Ovary (tissue), 9 donors: ENCODE results near the gene ENAH. TPM values are rescaled to one million over a fixed set of nuclear protein-coding genes. Genes with fewer than 3 reads are reported as not detected.

Experiments
- DNase-seq, 5 donors: peaks; one replicate each; pipeline ENCODE4 v3.0.0-alpha.2; 2019 to 2020
- H3K27ac ChIP-seq, 2 donors: fragments of 200-600 bp; one replicate each; pipeline versions ENCODE4 v1.5.1 to v1.8.0; 2019 to 2022
- H3K27me3 ChIP-seq: fragments of 200-600 bp; one replicate; pipeline ENCODE4 v1.8.0; 2022
- H3K36me3 ChIP-seq: fragments of 200-600 bp; sonication (generic); one replicate; pipeline ENCODE4 v1.5.1; 2019
- H3K4me1 ChIP-seq: one replicate; pipeline ENCODE4 v1.8.1; 2013; ENCODE audit warnings: mild to moderate bottlenecking, moderate library complexity; ENCODE audit not compliant: insufficient read depth
- H3K4me3 ChIP-seq: fragments of 200-600 bp; sonication (generic); one replicate; pipeline ENCODE4 v1.5.1; 2017
- H3K9me3 ChIP-seq, 2 donors: fragments of 200-600 bp in 1 of 2; sonication (generic) in 1 of 2; one replicate each; pipeline versions ENCODE4 v1.5.1 to v1.8.1; 2013 to 2019; ENCODE audit warnings: mild to moderate bottlenecking in 1 of 2, moderate library complexity in 1 of 2
- EP300 ChIP-seq: sonication (generic); formaldehyde crosslinking; IDR thresholded peaks from one replicate; pipeline ENCODE4 v1.6.1; 2017; ENCODE audit warnings: antibody characterized with exemption
- POLR2A ChIP-seq: fragments of 450-650 bp; IDR thresholded peaks from one replicate; pipeline ENCODE4 v1.6.1; 2017; ENCODE audit warnings: antibody characterized with exemption, mild to moderate bottlenecking, moderate library complexity
- WGBS, 3 donors: extraction: QIAGEN DNeasy Blood & Tissue Kit in 1 of 3; methylation state at CpG; one replicate each; pipeline versions ENCODE4 v1.1.5 to v1.1.7; 2013 to 2017; 5-methylcytosine and 5-hydroxymethylcytosine counted together
- intact Hi-C, 4 donors: fragments of 100-400 bp; cut with DNase I; formaldehyde crosslinking; loops; one replicate each; pipeline versions ENCODE4 v1.11.0 to v1.15.1; 2022 to 2023
- polyA plus RNA-seq, 2 donors: library from polyadenylated mRNA; stranded (reverse); fragments of 200-250 nt in 1 of 2; fragments of 350-450 nt in 1 of 2; fragmentation: Illumina TruSeq in 1 of 2; extraction: RNeasy Lipid Tissue Mini Kit (QIAGEN cat#74804) in 1 of 2; gene quantifications; one replicate each; pipeline ENCODE4 v1.2.3, GENCODE V29; 2013 to 2014
- total RNA-seq, 7 donors: library from RNA; depleted of rRNA in 2 of 7; stranded (reverse); fragments of >200 nt in 2 of 7; fragmentation: NEBNext Ultra II Directional in 3 of 7; extraction: Animal tissue kit (Norgen Biotek cat#: 25700) in 3 of 7; gene quantifications; one replicate each; pipeline versions ENCODE4 v1.1.0 to v1.2.4, GENCODE V29; 2016 to 2023
- TF ChIP-seq, protein P1 (sequence below), 3 donors: fragments of 450-650 bp in 2 of 3; fragments of 200-600 bp in 1 of 3; IDR thresholded peaks; one replicate each; pipeline versions ENCODE4 v1.5.1 to v1.8.0; 2016 to 2022; ENCODE audit warnings: antibody characterized with exemption in 3 of 3, mild to moderate bottlenecking in 1 of 3
- donor health status: DM: no; HTN: no; CAD: no; lungs with moderate emphysema.
- donor health status: DM: no; HTN: no; CAD: no.
- donor health status: Bipolar disorder and iron deficiency.
- donor health status: DM: yes; HTN: yes; CAD: no.
- donor health status: DM: no; HTN: no; CAD: no.
- donor health status: DM: yes; HTN: yes; CAD: no.

The ENAH gene
- total and polyA plus RNA-seq, 9 donors: 33.4 to 137 (median 88.6) TPM

DNA sequence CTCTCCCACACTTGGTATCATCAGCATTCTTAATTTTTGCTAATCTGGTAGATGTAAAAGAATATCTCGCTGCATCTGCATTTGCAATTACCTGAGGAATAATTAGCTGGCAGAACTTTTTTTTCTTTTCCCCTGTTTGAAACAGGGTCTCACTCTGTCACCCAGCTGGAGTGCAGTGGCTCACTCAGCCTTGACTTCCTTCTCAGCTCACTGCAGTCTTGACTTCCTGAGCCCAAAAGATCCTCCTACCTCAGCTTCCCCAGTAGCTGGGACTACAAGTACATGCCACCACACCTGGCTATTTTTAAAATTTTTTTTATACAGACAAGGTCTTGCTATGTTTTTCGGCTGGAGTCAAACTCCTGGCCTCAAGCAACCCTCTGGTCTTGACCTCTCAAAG is 35.4 kb upstream of the ENAH start:
- intact Hi-C loops: loop anchor here in 1 of 4 donors (10.0 kb wide), 1 partner anchor 634 kb away; no protein-coding TSS in a partner anchor
- H3K4me3 ChIP-seq: no peak overlapping the region
- no peaks in the 10 kb centered on the region for H3K27me3 ChIP-seq
- H3K27ac ChIP-seq: no peak overlapping the region
- no peak for TF ChIP-seq EP300
- TF ChIP-seq POLR2A: no peak
- TF ChIP-seq, protein P1, sequence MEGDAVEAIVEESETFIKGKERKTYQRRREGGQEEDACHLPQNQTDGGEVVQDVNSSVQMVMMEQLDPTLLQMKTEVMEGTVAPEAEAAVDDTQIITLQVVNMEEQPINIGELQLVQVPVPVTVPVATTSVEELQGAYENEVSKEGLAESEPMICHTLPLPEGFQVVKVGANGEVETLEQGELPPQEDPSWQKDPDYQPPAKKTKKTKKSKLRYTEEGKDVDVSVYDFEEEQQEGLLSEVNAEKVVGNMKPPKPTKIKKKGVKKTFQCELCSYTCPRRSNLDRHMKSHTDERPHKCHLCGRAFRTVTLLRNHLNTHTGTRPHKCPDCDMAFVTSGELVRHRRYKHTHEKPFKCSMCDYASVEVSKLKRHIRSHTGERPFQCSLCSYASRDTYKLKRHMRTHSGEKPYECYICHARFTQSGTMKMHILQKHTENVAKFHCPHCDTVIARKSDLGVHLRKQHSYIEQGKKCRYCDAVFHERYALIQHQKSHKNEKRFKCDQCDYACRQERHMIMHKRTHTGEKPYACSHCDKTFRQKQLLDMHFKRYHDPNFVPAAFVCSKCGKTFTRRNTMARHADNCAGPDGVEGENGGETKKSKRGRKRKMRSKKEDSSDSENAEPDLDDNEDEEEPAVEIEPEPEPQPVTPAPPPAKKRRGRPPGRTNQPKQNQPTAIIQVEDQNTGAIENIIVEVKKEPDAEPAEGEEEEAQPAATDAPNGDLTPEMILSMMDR (IDR thresholded peaks at IDR 0.05): no peak
- H3K36me3 ChIP-seq: no peaks in the 10 kb centered on the region
- no peak for DNase-seq
- peaks cover 6% of the 10 kb centered on the region for H3K4me1 ChIP-seq
- 89 to 94% (median 93%) methylated on average over 2 of the region's 2 CpGs for WGBS, 3 donors
- no peaks in the 10 kb centered on the region for H3K9me3 ChIP-seq

DNA sequence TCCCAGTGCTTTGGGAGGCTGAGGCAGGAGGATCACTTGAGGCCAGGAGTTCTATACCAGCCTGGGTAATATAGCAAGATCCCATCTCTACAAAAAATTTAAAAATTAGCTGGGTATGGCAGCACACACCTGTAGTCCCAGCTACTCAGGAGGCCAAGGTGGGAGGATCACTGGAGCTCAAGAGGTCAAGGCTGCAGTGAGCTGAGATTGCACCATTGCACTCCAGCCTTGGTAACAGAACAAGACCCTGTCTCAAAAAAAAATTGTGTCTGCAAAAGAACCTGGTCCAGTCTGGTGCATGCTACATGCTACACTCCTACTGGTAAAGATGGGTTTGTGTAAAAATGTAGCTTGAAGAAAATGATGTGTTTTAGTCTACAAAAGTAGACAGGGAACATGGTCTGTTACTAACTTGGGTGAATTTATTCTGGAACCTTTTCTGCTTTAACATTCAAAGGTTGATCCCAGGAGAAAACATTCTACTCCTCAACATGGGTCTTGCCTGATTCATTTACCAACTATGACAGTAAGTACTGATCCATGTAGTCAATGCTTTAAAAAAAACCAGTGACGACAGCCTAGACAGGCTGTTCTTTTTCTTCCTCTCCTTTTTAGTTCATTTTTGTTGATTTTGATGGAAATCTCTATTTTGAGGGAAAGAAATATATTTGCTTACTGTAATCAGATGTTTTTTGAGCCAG is 32.7 kb upstream of the ENAH start:
- Histone ChIP-seq H3K36me3 (no peaks in the 10 kb centered on the region), H3K9me3 (no peaks in the 10 kb centered on the region), H3K27me3 (no peaks in the 10 kb centered on the region), H3K27ac (no peak overlapping the region), H3K4me3 (no peak overlapping the region), H3K4me1 (no peaks in the 10 kb centered on the region)
- WGBS, 3 donors: 77 to 87% (median 82%) methylated on average over 1 of the region's 1 CpG
- TF ChIP-seq, protein P1 (IDR thresholded peaks at IDR 0.05): no peak
- TF ChIP-seq POLR2A (no peak), EP300 (no peak)
- no peak for DNase-seq
- intact Hi-C loops: loop anchor here in 1 of 4 donors (10.0 kb wide), 1 partner anchor 631 kb away; no protein-coding TSS in a partner anchor

DNA sequence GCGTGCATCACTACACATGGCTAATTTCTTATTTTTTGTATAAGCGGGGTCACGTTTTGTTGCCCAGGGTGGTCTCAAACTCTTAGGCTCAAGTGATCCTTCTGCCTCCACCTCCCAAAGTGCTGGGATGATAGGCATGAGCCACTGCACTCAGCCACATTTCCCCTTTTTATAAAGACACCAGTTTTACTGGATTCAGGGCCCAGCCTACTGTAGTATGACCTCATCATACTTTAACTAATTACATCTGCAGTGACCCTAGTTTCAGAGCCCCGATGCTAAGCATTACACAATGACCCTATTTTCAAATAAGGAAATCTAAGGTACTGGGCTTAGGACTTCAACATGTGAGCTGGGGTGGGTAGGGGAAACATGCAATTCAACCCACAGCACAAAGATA is 31.8 kb upstream of the ENAH start:
- H3K36me3 ChIP-seq: no peaks in the 10 kb centered on the region
- no peaks in the 10 kb centered on the region for H3K27me3 ChIP-seq
- H3K27ac ChIP-seq: no peak overlapping the region
- WGBS, 3 donors: 88 to 93% (median 92%) methylated on average over 4 of the region's 4 CpGs
- intact Hi-C loops: loop anchor here in 1 of 4 donors (10.0 kb wide), 1 partner anchor 630 kb away; no protein-coding TSS in a partner anchor
- no peak for TF ChIP-seq POLR2A
- TF ChIP-seq EP300: no peak
- TF ChIP-seq, protein P1 (IDR thresholded peaks at IDR 0.05): no peak
- H3K4me3 ChIP-seq: no peak overlapping the region
- no peaks in the 10 kb centered on the region for H3K9me3 ChIP-seq
- DNase-seq: no peak
- H3K4me1 ChIP-seq: no peaks in the 10 kb centered on the region

DNA sequence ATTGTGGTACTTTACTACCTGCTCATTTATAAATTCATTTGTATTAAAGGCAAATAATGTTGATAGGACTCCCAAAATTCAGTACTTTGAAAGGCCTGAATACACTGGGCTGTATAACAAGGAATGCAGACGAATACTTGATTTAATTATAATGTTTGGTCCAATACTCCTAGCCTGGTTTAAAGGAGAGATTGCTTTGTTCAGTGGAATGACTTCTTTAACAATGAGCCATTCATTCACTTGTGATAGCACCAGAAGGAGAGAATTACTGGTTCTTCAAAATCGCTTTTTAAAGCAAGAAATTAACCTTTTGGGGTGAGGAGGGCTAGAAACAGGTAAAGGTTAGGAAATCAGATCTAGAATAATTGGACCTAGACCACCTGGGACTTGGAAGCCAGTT is 28.3 kb upstream of the ENAH start:
- H3K4me3 ChIP-seq: no peak overlapping the region
- TF ChIP-seq EP300 (no peak), POLR2A (no peak)
- H3K27me3 ChIP-seq: no peaks in the 10 kb centered on the region
- WGBS, 3 donors: 70 to 77% (median 75%) methylated on average over 2 of the region's 2 CpGs
- intact Hi-C loops: loop anchor here in 1 of 4 donors (10.0 kb wide), 1 partner anchor 626 kb away; no protein-coding TSS in a partner anchor
- H3K4me1 ChIP-seq: peaks cover 3% of the 10 kb centered on the region
- H3K36me3 ChIP-seq: no peaks in the 10 kb centered on the region
- no peaks in the 10 kb centered on the region for H3K9me3 ChIP-seq
- DNase-seq: no peak
- H3K27ac ChIP-seq: no peak overlapping the region

DNA sequence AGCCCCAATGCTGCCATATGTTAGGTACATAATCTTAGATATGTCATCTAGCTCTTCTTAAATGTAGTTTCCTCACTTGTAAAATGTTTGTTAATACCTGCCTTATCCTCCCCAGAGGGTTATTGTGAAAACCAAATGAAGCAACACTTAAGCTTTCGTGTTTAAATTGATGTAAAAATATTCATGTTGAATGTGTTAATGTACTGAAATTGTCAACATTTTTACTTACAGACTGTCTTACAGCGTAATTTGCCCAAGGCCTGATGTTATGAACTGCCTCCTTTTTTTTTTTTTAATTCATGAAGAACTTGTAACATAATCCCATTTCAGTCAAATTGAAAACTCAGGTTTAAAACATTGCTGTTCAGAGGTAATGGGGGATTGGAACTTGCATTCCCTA is 25.6 kb upstream of the ENAH start:
- 95 to 100% (median 95%) methylated on average over 2 of the region's 2 CpGs for WGBS, 3 donors
- Histone ChIP-seq H3K36me3 (no peaks in the 10 kb centered on the region), H3K27me3 (no peaks in the 10 kb centered on the region), H3K9me3 (no peaks in the 10 kb centered on the region), H3K4me3 (no peak overlapping the region), H3K4me1 (peaks cover 3% of the 10 kb centered on the region), H3K27ac (no peak overlapping the region)
- intact Hi-C loops: no loop called here
- no peak for DNase-seq
- TF ChIP-seq POLR2A: no peak
- TF ChIP-seq, protein P1 (IDR thresholded peaks at IDR 0.05): no peak
